ENCODE measurements around the gene SFXN1.

Gene SFXN1

GRCh38 chr5:175535796-175536195 is 57.4 kb downstream of the SFXN1 start:
- in situ Hi-C loops (cut with HindIII; ENCODE audit: low sequenced_read_pairs), result no loop called here

GRCh38 chr5:175538576-175538975 is 60.2 kb downstream of the SFXN1 start:
- in situ Hi-C loops (cut with HindIII; ENCODE audit: low sequenced_read_pairs), result no loop called here

GRCh38 chr5:175539936-175540335 is 61.6 kb downstream of the SFXN1 start:
- in situ Hi-C loops (cut with HindIII; ENCODE audit: low sequenced_read_pairs), result no loop called here

- in situ Hi-C loops (cut with HindIII; ENCODE audit: low sequenced_read_pairs), result no loop called here
These were observed 62.9 kb downstream of the SFXN1 start for GRCh38 chr5:175541264-175541663.

GRCh38 chr5:175542232-175542965 is 64.0 kb downstream of the SFXN1 start:
- in situ Hi-C loops (cut with HindIII; ENCODE audit: low sequenced_read_pairs), result no loop called here

- in situ Hi-C loops (cut with HindIII; ENCODE audit: low sequenced_read_pairs), result no loop called here
These were observed 64.5 kb downstream of the SFXN1 start for GRCh38 chr5:175542966-175543235.

GRCh38 chr5:175544108-175544511 is 65.8 kb downstream of the SFXN1 start:
- in situ Hi-C loops (cut with HindIII; ENCODE audit: low sequenced_read_pairs), result no loop called here

- in situ Hi-C loops (cut with HindIII; ENCODE audit: low sequenced_read_pairs), result no loop called here
These were observed 66.2 kb downstream of the SFXN1 start for GRCh38 chr5:175544586-175544985.

- in situ Hi-C loops (cut with HindIII; ENCODE audit: low sequenced_read_pairs), result no loop called here
These were observed 69.5 kb downstream of the SFXN1 start for GRCh38 chr5:175547842-175548241.

- in situ Hi-C loops (cut with HindIII; ENCODE audit: low sequenced_read_pairs), result no loop called here
These were observed 70.4 kb downstream of the SFXN1 start for GRCh38 chr5:175548626-175549311.

- in situ Hi-C loops (cut with HindIII; ENCODE audit: low sequenced_read_pairs), result no loop called here
These were observed 71.9 kb downstream of the SFXN1 start for GRCh38 chr5:175550055-175550805.

- in situ Hi-C loops (cut with HindIII; ENCODE audit: low sequenced_read_pairs), result no loop called here
These were observed 72.9 kb downstream of the SFXN1 start for GRCh38 chr5:175551266-175551665.

GRCh38 chr5:175554296-175554695 is 75.9 kb downstream of the SFXN1 start:
- in situ Hi-C loops (cut with HindIII; ENCODE audit: low sequenced_read_pairs), result no loop called here

- in situ Hi-C loops (cut with HindIII; ENCODE audit: low sequenced_read_pairs), result no loop called here
These were observed 76.9 kb downstream of the SFXN1 start for GRCh38 chr5:175555168-175555785.

- in situ Hi-C loops (cut with HindIII; ENCODE audit: low sequenced_read_pairs), result no loop called here
These were observed 78.4 kb downstream of the SFXN1 start for GRCh38 chr5:175556794-175557193.

- in situ Hi-C loops (cut with HindIII; ENCODE audit: low sequenced_read_pairs), result no loop called here
These were observed 79.4 kb downstream of the SFXN1 start for GRCh38 chr5:175557778-175558177.

- in situ Hi-C loops (cut with HindIII; ENCODE audit: low sequenced_read_pairs), result no loop called here
These were observed 80.6 kb downstream of the SFXN1 start for GRCh38 chr5:175558801-175559480.

- in situ Hi-C loops (cut with HindIII; ENCODE audit: low sequenced_read_pairs), result no loop called here
These were observed 81.7 kb downstream of the SFXN1 start for GRCh38 chr5:175560011-175560410.

- in situ Hi-C loops (cut with HindIII; ENCODE audit: low sequenced_read_pairs), result no loop called here
These were observed 82.7 kb downstream of the SFXN1 start for GRCh38 chr5:175561085-175561484.

- in situ Hi-C loops (cut with HindIII; ENCODE audit: low sequenced_read_pairs), result no loop called here
These were observed 86.4 kb downstream of the SFXN1 start for GRCh38 chr5:175564716-175565115.

GRCh38 chr5:175566697-175567096 is 88.3 kb downstream of the SFXN1 start:
- in situ Hi-C loops (cut with HindIII; ENCODE audit: low sequenced_read_pairs), result no loop called here
